A673 (cell line): Measurements from ENCODE around the gene EFCAB7.

Experiments used
- CTCF ChIP-seq: fragments of 300-800, 200-600 bp; sonication (generic); conservative IDR thresholded peaks from 2 replicates; pipeline ENCODE4 v1.5.1; 2017; ENCODE audit warnings: low read depth, mild to moderate bottlenecking, antibody characterized with exemption, low read length, moderate library complexity, mixed read lengths
- EZH2 ChIP-seq: fragments of 200-600 bp; sonication (generic); IDR thresholded peaks from 2 replicates; pipeline ENCODE4 v1.6.1; 2017; ENCODE audit warnings: borderline replicate concordance, low read depth, mild to moderate bottlenecking, mixed read lengths, antibody characterized with exemption, low read length; ENCODE audit not compliant: poor library complexity, severe bottlenecking

- TF ChIP-seq CTCF (no peak), EZH2 (no peak)
Measured at GRCh38 chr1:63547621-63548294, 24.4 kb downstream of the EFCAB7 start.
